ENCODE data around the gene G0S2.

- TF ChIP-seq CTCF (IDR thresholded peaks at IDR 0.05; ENCODE audit: low read length) (no peak), EZH2 (IDR thresholded peaks at IDR 0.05; ENCODE audit: borderline replicate concordance, low read length) (no peak)
Observed at GRCh38 chr1:209715314-209715713, 40.1 kb downstream of the G0S2 start.

Data from OCI-LY1 (cell line).